ENCODE data around the gene TMEM87A. TPM values are rescaled to one million over a fixed set of nuclear protein-coding genes. Genes with fewer than 3 reads are reported as not detected.

TMEM87A gene
- total and polyA plus RNA-seq, 2 experiments from 2014 or later = 41.8 to 43.5 TPM

DNA sequence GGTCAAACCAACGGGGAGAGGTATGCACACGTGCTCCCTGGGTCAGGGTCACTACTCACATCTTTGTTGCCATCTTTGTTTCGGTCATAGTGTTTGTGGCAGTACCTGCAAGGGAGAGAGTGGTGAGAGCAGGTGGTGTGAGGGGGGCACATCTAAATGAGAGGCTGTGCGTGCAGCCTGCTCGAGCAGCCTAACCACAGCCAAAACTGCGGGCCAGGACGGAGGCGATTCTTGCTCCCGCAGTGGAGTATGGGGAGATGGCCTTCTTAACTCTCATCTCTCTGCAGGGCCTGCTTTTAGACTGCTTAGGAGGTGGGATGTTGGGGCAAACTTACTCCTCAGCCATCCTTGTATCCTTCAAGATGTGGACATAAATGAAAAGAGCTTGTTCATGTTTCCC is 109.9 kb downstream of the TMEM87A start:
- peaks cover 6% of the 10 kb centered on the region for H3K27me3 Mint-ChIP-seq (ENCODE audit: insufficient read depth, low read depth, poor library complexity)
- peaks cover 67% of the 10 kb centered on the region for H3K36me3 Mint-ChIP-seq (ENCODE audit: low read depth)
- no peak overlapping the region for H3K27ac Mint-ChIP-seq
- H3K4me1 Mint-ChIP-seq = no peaks in the 10 kb centered on the region
- ATAC-seq (no peak), DNase-seq (ENCODE audit: low spot score) (no peak)
- Histone ChIP-seq H3K9me2 (ENCODE audit: insufficient read depth) (no peaks in the 10 kb centered on the region), H2AFZ (no peak overlapping the region), H3K4me1 (ENCODE audit: insufficient read depth) (no peaks in the 10 kb centered on the region), H3K36me3 (ENCODE audit: insufficient read depth) (peaks cover 11% of the 10 kb centered on the region; the same call in 1 of the 2 replicates), H3F3A (replicated peaks; ENCODE audit: low read depth) (no peaks in the 10 kb centered on the region), H3K4me2 (no peak overlapping the region), H3K27ac (ENCODE audit: low read depth) (no peak overlapping the region), H3K27me3 (ENCODE audit: insufficient read depth) (no peaks in the 10 kb centered on the region), H3K79me2 (replicated peaks; ENCODE audit: insufficient read depth) (no peaks in the 10 kb centered on the region), H4K20me1 (replicated peaks; ENCODE audit: insufficient read depth) (no peaks in the 10 kb centered on the region), H3K4me3 (no peak overlapping the region)
- no peak for TF ChIP-seq JUNB (IDR thresholded peaks at IDR 0.05; ENCODE audit: unreplicated experiment)
- TF ChIP-seq, protein P1, sequence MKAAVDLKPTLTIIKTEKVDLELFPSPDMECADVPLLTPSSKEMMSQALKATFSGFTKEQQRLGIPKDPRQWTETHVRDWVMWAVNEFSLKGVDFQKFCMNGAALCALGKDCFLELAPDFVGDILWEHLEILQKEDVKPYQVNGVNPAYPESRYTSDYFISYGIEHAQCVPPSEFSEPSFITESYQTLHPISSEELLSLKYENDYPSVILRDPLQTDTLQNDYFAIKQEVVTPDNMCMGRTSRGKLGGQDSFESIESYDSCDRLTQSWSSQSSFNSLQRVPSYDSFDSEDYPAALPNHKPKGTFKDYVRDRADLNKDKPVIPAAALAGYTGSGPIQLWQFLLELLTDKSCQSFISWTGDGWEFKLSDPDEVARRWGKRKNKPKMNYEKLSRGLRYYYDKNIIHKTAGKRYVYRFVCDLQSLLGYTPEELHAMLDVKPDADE (IDR thresholded peaks at IDR 0.05) = no peak
- no peak for TF ChIP-seq ZNF114 (CRISPR knock-in tag; IDR thresholded peaks at IDR 0.05)
- TF ChIP-seq EZH2phosphoT487 (IDR thresholded peaks at IDR 0.05; ENCODE audit: unreplicated experiment) = no peak
- TF ChIP-seq NANOG (IDR thresholded peaks at IDR 0.05; ENCODE audit: borderline replicate concordance) = no peak
- TF ChIP-seq POLR2AphosphoS5 (IDR thresholded peaks at IDR 0.05; ENCODE audit: low read depth) = no peak
- no peak for TF ChIP-seq CTCF (conservative IDR thresholded peaks at IDR 0.05; ENCODE audit: low read depth in 2 of 2)
- no peak for TF ChIP-seq EZH2 (IDR thresholded peaks at IDR 0.05; ENCODE audit: low read depth, unreplicated experiment)
- TF ChIP-seq CREB1 (CRISPR knock-in tag; IDR thresholded peaks at IDR 0.05; ENCODE audit: low read depth) = no peak
- TF ChIP-seq, protein P2, sequence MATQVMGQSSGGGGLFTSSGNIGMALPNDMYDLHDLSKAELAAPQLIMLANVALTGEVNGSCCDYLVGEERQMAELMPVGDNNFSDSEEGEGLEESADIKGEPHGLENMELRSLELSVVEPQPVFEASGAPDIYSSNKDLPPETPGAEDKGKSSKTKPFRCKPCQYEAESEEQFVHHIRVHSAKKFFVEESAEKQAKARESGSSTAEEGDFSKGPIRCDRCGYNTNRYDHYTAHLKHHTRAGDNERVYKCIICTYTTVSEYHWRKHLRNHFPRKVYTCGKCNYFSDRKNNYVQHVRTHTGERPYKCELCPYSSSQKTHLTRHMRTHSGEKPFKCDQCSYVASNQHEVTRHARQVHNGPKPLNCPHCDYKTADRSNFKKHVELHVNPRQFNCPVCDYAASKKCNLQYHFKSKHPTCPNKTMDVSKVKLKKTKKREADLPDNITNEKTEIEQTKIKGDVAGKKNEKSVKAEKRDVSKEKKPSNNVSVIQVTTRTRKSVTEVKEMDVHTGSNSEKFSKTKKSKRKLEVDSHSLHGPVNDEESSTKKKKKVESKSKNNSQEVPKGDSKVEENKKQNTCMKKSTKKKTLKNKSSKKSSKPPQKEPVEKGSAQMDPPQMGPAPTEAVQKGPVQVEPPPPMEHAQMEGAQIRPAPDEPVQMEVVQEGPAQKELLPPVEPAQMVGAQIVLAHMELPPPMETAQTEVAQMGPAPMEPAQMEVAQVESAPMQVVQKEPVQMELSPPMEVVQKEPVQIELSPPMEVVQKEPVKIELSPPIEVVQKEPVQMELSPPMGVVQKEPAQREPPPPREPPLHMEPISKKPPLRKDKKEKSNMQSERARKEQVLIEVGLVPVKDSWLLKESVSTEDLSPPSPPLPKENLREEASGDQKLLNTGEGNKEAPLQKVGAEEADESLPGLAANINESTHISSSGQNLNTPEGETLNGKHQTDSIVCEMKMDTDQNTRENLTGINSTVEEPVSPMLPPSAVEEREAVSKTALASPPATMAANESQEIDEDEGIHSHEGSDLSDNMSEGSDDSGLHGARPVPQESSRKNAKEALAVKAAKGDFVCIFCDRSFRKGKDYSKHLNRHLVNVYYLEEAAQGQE (IDR thresholded peaks at IDR 0.05; ENCODE audit: unreplicated experiment) = no peak
- H3K4me3 Mint-ChIP-seq = no peak overlapping the region
- no peaks in the 10 kb centered on the region for H3K9me3 Mint-ChIP-seq

MicroRNAs within 50 kb of the gene (microRNA counts, 767-probe panel; counts per million panel counts)
- not detected for microRNA hsa-miR-627

Small RNA genes lying within 50 kb of the gene (microRNA-seq; reads per million reads assigned to microRNA genes)
- 3.3 reads per million, percentile 10 among the genes with 10 or more reads in this experiment for gene MIR627

Small RNA genes lying within 50 kb of the gene (small RNA-seq; reads per million reads assigned to genes)
- not detected for gene MIR627 (ENCODE audit: low replicate concordance)

Other genes starting within 250 kb of the TMEM87A start
- gene PLA2G4D, start 178.9 kb downstream of the TMEM87A start, total RNA-seq (2014; rRNA removed; shearing (Covaris generic)) = 0.07 TPM in 1 of 2 replicates, not detected in the other
- gene PLA2G4D, start 178.9 kb downstream of the TMEM87A start, polyA plus RNA-seq (2016; fragmentation: Nextera tagmentation; extraction: Ambion mirVana) = 0.15 TPM in 1 of 2 replicates, not detected in the other
- gene PLA2G4F, start 116.8 kb downstream of the TMEM87A start, total RNA-seq (2014; rRNA removed; shearing (Covaris generic)) = not detected in 2 replicates
- gene PLA2G4F, start 116.8 kb downstream of the TMEM87A start, polyA plus RNA-seq (2016; fragmentation: Nextera tagmentation; extraction: Ambion mirVana) = not detected in 2 replicates
- gene VPS39, start 65.1 kb downstream of the TMEM87A start, total RNA-seq (2014; rRNA removed; shearing (Covaris generic)) = 45.1 and 46.1 TPM in 2 replicates
- gene VPS39, start 65.1 kb downstream of the TMEM87A start, polyA plus RNA-seq (2016; fragmentation: Nextera tagmentation; extraction: Ambion mirVana) = 14.1 and 14.9 TPM in 2 replicates
- 11.1 and 12.6 TPM in 2 replicates for gene GANC, start 232 bp downstream of the TMEM87A start, total RNA-seq (2014; rRNA removed; shearing (Covaris generic))
- 7.4 and 8.3 TPM in 2 replicates for gene GANC, start 232 bp downstream of the TMEM87A start, polyA plus RNA-seq (2016; fragmentation: Nextera tagmentation; extraction: Ambion mirVana)
- gene CAPN3, start 86.1 kb upstream of the TMEM87A start, total RNA-seq (2014; rRNA removed; shearing (Covaris generic)) = 1.1 and 2.1 TPM in 2 replicates
- gene CAPN3, start 86.1 kb upstream of the TMEM87A start, polyA plus RNA-seq (2016; fragmentation: Nextera tagmentation; extraction: Ambion mirVana) = 0.37 and 0.84 TPM in 2 replicates
- 46.5 and 48.0 TPM in 2 replicates for gene ZNF106, start 217.7 kb upstream of the TMEM87A start, total RNA-seq (2014; rRNA removed; shearing (Covaris generic))
- 39.6 and 53.7 TPM in 2 replicates for gene ZNF106, start 217.7 kb upstream of the TMEM87A start, polyA plus RNA-seq (2016; fragmentation: Nextera tagmentation; extraction: Ambion mirVana)
- 75.8 and 88.1 TPM in 2 replicates for gene SNAP23, start 222.2 kb upstream of the TMEM87A start, total RNA-seq (2014; rRNA removed; shearing (Covaris generic))
- 53.5 and 58.8 TPM in 2 replicates for gene SNAP23, start 222.2 kb upstream of the TMEM87A start, polyA plus RNA-seq (2016; fragmentation: Nextera tagmentation; extraction: Ambion mirVana)